Measurements from ENCODE around the gene SLC6A7.

DNA sequence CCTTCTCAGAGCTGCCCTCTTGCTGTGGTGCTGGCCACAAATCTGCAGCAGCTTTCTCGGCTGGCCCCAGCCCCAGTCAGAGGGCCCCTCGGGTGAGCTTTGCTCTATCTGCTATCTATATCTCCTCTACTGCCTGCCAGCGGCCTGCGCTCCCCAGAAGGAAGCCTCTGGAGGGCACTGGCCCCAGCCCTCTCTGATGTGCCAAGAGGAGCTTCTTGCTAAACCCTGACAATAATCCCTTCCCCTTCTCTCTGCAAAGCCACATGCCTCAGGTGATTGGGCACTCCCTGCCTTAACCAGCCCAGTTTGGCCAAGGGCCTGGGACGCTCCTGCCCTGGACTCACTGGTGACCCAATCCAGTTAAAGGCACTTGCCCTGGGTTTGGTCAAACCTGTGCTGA is 57.0 kb downstream of the SLC6A7 start:
- TF ChIP-seq, protein P1, sequence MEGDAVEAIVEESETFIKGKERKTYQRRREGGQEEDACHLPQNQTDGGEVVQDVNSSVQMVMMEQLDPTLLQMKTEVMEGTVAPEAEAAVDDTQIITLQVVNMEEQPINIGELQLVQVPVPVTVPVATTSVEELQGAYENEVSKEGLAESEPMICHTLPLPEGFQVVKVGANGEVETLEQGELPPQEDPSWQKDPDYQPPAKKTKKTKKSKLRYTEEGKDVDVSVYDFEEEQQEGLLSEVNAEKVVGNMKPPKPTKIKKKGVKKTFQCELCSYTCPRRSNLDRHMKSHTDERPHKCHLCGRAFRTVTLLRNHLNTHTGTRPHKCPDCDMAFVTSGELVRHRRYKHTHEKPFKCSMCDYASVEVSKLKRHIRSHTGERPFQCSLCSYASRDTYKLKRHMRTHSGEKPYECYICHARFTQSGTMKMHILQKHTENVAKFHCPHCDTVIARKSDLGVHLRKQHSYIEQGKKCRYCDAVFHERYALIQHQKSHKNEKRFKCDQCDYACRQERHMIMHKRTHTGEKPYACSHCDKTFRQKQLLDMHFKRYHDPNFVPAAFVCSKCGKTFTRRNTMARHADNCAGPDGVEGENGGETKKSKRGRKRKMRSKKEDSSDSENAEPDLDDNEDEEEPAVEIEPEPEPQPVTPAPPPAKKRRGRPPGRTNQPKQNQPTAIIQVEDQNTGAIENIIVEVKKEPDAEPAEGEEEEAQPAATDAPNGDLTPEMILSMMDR (conservative IDR thresholded peaks at IDR 0.05; ENCODE audit: low read length) = no peak
- TF ChIP-seq EZH2phosphoT487 (IDR thresholded peaks at IDR 0.05; ENCODE audit: borderline replicate concordance) = no peak

Data from Loucy (cell line).